Stimulated activated naive CD4-positive, alpha-beta T cell treated with Interleukin-2 at 50 U/mL for 16 hours (primary cell): ENCODE measurements around the gene NECTIN4.
"Not testable (repeated sequence)": the region's sequence is repeated elsewhere in the genome, so short reads cannot be mapped to it uniquely, and the experiment has no call there.

Experiments
- DNase-seq: peaks from one replicate; lab custom pipeline; 2025; lab: John Stamatoyannopoulos, UW

Gene NECTIN4

DNA sequence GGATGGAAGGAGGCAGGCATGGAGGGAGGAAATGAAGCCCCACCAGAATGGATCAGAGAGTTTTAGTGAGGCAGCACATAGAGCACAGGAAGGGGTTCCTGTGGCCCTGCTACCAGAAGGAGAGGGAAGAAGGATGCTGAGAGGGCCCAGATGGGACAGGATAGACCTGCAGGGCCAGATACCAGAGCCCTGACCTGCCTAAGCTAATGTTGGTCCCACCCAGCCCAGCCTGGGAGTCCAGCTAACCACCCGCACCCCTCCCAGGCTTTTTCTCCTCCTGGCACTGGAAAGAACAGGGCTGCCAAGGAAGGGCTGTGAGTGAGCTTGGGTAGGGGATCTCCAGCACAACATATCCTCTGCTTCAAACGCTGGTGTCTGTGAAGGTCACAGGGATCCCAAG is 6.9 kb downstream of the NECTIN4 start:
- no peak for DNase-seq

DNA sequence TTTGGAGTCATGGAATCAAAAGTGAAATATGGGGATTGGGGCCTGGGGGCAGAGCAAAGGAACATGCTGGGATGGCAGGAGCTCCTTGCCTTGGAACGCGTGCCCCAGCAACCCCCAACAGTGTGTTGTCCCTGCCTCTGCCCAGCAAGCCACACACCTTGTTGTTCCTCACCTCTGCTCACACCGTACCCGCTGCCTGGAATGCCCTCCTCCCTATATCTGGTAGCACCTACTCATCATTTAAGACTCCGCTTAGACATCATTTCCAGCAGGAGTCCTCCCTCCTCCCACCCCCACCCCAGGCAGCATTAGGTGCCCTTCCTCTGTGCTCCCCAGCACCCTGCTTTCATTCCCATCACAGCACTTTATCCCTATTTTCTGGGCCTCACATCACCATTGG is 7.8 kb downstream of the NECTIN4 start:
- no peak for DNase-seq

DNA sequence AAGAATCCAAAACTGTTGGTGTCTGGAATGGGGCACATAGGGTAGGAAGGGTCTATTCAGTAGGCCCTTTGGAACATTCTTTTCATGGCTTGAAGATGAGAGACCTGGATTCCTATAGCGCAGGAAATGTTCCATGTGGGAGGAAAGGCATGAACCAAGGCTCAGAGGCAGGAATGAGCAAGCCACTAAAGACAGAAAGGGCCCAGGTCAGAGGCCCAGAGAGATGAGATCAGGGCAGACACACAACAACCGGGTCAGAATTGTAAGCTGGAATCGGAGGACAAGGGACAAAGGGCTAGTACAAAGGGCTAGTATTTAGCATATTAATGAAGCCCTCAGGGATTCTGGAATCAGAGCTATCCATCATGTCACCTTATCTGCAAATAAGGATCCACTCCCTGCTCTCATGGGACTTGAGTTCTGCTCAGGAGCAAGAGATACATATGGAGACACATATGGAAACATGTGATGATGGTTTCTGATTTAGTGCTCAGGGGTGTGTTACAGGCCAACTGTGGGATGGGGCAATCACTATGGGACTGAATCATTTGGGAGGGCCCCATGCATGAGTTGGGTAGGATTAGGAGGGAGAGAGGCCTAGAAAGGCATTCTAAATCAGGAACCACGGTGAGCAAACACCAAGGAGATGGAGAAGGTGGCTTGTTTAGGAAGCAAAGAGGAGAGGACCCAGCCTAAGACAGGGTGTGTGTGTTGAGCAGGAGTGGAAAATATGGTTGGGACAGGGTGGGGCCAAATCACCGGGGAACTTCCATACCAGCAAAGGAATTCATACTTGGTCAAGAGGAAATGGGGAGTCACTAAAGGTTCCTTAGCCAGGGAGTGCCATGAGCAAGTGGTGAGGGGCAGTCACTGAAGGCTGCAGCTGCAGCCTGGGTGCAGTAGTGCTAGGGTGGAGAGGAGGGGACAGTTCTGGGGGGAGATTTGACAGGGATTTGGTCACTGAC is 8.6 kb downstream of the NECTIN4 start:
- DNase-seq = no peak

DNA sequence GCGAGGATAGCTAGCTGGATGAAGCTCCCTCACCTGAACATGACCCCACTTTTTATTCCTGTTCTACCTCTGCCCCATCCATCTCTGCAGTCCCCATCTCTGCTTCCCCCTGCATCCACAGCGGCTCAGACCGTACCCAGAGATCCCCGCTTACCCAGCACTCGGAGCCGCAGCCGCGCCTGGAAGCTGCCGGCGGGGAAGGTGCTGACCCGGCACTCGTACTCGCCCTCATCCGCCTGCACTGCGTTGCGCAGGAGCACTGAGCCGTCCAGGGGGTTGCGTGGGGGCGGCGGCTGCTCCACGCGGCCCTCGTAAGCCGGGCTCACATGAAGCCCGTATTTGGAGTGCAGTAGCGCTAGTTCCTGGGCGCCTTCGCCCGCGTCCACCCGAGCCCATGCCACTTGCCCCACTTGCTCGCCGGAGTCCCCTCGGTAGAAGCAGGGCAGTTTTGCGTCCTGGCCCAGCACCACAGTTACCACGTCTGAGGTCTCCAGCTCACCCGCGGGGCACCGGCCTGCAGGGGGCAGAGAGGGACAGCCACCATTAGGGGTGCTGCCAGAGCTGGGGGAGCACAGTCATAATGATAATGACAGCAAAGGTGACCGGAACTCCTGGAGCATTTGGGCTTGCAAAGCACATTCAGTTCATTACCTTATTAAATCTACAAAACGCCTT is 9.8 kb downstream of the NECTIN4 start:
- DNase-seq = no peak

DNA sequence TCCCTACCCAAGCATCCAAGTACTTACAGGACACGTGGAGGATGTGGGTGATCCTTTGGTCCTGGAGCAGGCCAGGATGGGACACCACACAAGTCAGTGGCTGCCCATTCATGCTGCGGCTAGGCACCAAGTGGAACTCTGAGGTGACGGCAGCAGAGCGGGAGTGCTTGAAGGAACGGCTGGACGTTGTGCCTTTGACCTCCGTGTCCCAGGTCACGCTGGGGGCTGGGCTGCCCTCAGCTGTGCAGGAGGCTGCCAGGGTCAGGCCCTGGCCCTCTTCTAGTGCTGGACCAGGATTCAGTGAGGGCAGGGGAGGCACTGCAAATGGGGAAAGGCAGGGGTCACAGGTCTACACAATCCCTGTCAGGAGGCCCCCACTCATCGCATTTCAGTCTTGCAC is 11.9 kb downstream of the NECTIN4 start:
- no peak for DNase-seq

DNA sequence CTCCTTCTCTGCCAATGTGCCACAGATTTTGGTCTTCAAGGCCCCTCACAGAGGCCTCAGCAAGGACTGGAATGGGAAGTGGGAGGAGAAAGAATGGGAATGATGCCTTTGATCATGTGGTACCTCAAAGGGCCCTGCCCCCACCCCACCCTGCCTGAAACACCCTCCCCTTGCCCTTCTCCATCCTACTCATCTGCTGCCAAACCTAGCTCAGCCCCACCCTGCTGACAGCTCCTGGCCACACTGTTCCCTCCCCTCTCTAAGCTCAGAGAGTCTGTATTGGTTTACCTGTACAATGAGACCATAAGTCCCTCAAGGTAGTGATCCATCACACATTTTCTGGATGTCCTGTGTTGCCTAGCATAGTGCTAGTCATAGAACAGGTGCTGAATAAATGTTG is 12.9 kb downstream of the NECTIN4 start:
- DNase-seq = no peak

DNA sequence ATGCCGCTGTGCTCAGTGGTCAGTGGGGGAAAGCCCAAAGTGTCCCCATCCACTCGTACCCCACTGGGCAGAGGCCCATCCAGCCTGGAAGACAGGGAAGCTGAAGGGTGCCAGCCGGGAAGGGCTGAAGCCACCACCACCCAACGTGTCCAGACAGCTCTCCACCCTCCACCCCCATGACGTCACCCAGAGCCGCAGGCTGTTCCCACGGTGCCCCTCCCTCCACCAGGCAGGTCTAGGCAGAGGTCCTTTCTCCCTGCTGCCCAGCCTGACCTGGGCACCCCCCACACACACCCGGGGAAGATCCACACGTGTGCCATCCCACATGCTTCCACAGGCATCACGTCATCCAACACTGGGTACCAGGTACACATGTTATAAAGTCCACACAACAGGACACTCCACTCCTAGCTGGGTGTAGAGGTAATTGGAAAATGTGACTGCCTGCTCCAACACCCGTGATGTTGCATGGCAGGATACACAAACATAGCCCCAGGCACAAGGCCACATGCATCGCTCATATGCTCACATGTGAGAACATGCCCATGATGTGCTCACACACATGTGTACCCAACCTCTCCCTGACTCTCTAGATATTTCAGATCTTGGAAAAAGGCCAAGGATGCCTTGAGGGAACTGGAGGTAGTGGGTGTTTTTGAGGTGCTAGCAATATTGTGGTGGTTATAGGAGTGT is 14.5 kb downstream of the NECTIN4 start:
- no peak for DNase-seq

DNA sequence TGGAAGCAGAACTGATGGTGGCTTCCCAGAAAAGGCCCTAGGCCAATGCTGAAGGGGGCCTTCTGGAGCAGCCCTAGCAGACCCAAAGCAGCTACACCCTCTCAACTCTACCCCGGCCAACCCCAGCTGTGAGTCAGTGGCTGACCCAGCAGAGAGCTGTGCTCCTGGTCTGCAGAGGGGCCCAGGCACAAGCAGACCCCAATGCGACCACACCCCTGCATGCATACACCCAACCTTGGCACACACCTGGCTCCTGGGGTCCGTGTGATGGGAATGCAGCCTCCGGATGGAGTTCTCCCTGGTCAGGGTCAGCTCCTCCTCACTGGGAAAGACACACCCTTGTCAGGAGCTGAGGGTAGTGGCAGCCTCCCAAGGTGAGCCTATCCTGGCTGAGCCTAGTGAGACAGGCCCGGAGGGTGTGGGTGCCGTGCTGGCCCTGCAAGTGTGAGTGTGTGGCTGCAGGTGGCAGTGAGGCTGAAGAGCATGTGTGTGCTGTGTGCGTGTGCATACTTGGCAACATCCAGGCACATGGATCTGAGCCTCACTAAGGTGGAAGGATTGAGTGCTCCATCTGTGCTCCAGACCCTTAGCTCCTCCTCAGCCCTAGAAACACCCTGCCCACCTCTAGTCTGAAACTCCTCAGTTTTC is 15.8 kb downstream of the NECTIN4 start:
- DNase-seq = no peak

DNA sequence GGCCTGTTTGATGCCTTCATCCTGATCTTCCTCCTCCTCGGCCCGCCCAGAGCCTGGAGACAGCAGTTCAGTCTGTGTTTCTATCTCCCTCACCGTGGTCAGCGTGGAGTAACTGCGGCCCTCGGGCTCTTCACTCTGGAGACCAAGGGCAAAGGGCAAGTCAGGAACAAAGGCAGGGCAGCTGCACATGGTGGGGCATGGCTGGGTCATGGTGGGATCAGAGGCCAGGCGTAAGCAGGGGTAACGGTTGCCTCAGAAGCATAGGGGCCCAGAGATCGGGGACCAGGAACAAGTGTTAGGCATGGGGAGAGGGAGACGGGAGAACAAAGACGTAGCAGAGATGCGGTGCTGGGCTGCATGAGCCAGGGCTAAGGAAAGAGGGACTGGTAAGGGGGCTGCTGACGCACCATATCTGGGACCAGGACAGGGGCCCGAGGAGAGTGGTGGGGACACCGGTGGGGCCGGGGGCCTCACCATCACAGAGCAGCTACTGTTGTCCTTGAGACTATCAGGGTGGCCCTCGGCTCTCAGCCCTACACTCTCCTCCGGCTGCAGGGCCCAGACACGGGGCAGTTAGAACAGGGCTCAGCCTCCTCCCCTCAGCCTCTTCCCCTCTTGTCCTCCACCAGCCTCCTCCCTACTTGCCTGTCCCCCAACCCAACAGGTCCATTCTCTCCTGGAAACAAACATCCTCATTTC is 16.5 kb downstream of the NECTIN4 start:
- no peak for DNase-seq

DNA sequence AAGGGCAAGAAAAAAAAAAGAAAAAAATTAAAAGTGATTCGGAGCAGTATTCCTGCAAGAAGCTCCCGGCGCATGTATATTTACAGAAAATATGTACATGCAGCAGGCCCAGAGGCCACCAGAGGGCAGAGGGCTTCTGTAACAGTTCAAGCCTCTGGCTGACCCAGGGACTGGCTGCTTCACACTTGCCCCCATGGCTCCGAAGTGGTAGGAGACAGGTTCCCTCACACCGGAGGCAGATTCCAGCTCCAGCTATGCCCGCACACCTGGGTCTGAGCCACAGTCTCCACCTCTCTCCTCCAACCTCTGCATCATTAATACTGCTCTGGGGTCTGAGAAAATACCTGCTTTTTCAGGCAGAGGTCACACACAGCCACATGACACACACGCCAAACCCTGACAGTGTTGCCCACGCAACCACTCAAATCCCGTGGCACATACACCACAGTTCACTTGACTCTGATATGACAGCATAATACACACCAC is 17.4 kb downstream of the NECTIN4 start:
- peak; percentile 23 for DNase-seq

DNA sequence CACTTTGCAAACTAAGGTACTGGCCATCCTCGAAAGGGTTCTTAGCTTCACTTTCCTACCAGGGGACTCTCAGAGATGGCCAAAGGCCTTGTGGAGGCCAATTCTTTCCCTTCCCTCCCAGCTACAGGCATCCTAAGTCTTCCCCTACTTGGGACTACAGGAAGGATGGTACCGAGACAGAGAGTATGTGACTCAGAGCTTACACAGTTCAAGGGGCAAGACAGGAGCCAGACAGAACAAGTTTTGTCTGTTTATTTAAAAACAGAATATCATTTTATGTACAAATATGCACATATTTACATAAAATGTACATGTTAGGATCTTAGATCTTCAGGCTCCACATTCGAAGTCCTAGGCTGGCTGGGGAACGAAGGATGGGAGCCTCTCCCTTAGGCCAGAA is 18.6 kb downstream of the NECTIN4 start:
- DNase-seq = no peak

DNA sequence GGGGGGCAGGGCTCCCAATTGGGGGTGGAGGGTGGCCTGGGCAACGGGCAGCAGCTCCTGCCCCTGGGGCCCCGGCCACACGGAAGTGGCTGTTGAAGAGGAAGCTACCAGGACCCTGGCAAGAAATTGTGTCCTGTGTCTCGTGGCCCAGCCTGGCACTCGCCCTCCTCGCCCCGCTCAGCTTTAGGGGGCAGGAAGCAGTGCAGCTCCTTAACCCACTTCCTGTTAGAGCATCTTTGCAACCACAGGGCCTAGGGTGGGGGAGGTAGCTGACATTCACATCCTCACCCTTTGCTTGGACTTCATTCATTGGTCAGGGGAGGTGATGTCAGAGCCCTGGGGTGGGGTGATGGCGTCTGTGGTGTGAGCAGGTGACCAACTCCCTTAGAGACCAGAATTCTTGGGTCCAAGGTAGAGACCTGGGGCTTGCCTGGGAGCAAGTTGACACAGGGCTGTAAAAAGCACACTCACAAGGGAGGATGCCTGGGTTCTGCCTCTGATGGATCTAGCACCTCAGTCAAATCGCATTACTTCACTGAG is 19.6 kb downstream of the NECTIN4 start, which contains the start of gene ARHGAP30:
ARHGAP30 (minus strand) TSS at position 161 of the 540 bp plus-strand sequence. CDS start 267 bp downstream, outside the sequence.
- peak; percentile 79 for DNase-seq

DNA sequence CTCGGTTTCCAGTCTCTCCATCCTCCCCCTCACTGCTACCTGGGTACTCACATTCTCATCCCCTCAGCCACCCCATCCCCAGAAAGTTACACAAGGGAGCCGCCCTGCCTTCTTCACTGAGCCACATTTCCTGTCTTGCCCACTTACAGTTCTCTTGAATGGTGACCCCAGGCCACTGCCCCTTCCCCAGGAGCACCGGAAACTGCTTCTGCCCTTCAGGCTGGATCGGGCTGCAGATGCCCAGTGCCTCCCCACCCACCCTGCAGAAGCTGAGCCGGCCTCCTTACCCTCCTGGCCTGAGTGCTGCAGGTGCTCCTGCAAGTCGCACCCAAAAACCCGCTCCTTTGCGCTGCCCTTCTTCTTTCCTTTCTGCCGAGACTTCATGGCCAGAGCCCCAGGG is 20.1 kb downstream of the NECTIN4 start:
- no peak for DNase-seq

DNA sequence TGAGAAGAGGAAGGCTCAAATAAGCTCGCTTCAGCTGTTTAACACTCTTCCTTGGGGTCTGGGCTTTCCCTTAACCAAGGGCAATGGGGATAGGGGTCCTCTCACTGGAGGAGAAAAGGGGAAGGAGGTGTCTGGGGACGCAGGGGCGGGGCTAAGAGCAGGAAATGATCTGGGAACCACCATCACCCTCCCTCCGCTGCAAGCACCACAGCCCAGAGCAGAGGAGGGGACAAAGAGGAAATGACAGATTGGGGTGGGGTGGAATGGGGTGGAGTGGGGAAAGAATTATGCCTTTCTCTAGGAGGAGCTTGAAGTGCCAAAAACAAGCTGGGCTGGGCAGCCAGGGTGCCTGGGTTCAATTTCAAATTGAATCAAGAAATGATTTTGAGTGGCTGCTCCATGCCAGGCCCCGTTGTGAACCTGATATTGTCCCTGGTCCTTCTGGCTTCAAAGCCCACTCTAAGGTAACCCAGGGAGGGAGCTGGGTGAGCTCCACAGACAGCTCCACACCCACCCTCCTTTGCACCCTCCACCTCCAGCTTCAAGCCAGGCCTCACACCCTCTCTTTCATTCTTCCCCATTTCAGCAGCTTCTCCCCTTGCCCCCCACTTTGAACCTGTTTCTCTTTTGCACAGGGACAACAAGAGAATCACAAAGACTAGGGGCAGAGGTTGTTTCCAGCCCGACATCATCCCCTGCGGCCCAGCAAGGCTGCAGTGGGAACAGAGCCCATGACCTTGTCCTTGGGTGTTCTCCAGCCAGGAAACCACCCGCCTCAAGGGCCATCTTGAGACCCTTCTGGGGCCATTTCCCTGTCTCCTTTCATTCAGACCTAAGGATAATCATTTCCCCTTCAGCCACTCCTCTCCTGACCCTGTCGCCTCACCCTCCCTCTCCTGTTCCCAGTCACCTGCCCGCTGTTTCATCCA is 20.8 kb downstream of the NECTIN4 start:
- DNase-seq = peak; percentile 74

DNA sequence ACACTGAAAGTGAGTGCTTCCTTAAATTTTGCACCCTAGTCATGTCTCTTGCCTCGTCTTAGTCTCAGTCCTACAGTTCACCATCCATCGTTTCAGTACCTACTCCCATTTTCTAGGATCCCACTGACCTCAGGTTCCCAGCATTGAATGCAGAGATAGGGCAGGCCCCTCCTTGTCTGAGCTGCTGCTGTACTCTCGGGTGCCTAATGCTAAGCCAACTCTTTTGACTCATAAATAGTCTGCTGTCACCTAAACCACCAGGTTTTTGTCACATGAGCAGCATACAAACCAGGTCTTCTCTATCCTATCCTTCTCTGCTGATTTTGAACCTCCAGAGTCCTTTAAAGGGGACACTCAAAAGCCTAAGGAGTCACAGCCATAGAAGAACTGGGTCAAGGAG is 22.7 kb downstream of the NECTIN4 start:
- DNase-seq = peak; percentile 15

DNA sequence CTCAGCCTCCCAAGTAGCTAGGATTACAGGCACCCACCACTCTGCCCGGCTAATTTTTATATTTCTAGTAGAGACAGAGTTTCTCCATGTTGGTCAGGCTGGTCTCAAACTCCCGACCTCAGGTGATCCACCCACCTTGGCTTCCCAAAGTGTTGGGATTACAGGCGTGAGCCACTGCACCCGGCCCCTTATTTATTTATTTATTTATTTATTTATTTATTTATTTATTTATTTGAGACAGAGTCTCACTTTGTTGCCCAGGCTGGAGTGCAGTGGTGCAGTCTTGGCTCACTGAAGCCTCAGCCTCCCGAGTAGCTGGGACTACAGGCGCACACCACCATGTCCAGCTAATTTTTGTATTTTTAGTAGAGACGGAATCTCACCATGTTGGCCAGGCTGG is 23.7 kb downstream of the NECTIN4 start:
- DNase-seq = not testable (repeated sequence)

DNA sequence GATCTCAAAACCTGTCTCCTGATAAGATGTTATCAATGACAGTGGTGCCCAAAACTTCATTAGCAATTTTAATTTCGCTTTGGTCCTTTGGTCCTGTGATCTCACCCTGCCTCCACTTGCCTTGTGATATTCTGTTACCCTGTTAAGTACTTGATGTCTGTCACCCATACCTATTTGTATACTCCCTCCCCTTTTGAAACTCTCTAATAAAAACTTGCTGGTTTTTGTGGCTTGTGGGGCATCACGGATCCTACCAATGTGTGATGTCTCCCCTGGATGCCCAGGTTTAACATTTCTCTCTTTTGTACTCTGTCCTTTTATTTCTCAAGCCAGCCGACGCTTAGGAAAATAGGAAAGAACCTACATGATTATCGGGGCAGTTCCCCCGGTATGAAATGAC is 25.4 kb downstream of the NECTIN4 start:
- DNase-seq = not testable (repeated sequence)

DNA sequence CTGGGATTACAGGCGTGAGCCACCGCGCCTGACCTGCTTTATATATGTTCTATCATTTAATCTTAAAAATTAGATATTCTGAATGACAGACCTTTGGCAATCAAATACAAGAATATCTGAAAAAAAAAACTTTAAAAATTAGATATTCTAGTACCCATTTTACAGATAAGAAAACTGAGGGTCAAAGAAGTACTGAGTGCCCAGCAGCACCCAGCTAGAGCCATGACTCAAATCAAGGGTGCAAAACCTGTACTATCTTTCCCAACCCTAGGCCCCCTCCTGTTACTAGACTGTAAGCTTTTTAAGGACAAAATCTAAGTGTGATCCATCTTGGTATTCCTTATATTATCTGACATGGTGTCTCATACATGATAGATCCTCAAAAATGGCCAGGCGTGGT is 27.9 kb downstream of the NECTIN4 start:
- no peak for DNase-seq

DNA sequence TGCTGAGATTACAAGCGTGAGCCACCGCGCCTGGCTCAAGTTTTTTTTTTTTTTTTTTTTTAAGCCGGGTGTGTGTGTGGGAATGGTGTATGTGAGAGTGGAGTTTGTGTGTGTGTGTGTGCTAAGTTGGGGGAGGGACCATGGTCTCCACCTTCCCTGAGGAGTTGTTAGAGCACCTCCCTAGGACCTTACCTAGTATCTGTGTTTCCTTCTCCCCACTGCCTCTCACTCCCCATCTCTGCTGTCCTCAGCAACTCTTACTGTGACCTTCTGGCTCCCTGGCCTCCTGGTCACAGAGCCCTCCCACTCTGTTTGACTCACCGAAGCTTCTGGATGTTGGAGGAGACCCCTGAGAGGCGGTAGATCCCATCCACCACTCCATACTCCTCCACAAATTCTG is 30.1 kb downstream of the NECTIN4 start:
- no peak for DNase-seq

DNA sequence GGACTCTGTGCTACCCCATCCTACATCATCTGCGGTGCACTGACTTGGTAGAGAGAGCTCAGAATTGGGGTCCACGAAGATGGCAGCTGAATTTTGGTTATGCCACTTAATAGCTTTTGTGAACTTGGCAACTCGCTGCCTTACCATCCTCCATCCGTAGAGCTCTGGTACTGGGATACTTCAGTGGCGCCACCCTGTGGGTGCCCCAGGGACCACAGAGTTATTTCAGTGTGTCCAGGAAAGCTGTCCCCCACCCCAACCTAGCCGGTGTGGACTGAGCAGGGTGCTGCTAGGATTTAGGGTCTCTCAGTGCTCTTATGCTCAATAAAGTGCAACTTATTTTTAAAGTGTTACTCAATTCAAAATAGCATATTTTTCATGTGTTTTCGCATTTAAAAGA is 34.6 kb downstream of the NECTIN4 start:
- DNase-seq = no peak
